GM21526 (cell line): ENCODE results near the gene CD40.

Experiments used
- ATAC-seq: cut with Tn5 transposase; IDR thresholded peaks from one replicate; pipeline ENCODE4 v1.9.1; 2021; ENCODE audit warnings: moderate library complexity; ENCODE audit not compliant: unreplicated experiment, low FRiP score

Gene CD40

DNA sequence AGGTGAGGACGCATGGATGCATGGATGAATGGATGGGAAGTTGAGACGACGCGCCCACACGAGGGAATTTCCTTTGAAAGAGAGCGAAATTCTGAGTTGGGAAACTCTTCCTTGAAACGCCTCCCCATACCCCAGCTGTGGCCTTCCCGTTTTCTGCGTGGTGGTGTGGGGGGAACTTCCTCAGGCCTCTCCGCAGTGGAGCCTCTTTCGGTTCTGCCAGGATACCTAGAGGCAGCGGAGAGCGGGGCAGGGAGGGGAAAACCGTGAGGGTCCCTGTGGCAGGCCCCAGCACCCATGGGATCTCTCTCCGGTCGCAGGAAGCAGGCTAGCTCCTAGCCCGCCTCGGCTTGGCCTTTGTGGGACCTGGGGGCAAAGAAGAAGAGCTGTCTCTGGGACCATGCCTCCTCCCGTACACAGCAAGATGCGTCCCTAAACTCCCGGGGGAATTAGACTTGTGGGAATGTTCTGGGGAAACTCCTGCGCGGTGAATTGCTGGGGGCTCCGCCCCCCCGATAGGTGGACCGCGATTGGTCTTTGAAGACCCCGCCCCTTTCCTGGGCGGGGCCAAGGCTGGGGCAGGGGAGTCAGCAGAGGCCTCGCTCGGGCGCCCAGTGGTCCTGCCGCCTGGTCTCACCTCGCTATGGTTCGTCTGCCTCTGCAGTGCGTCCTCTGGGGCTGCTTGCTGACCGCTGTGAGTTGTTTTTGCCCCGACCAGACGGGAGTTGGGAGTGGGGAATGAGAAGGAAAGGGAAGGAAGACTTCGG lies at the start of gene CD40:
Gene CD40 (plus strand): TSS at position 611 of the 764 bp plus-strand sequence. CDS start 30 bp downstream, at position 641.
- ATAC-seq = peak; percentile 68

DNA sequence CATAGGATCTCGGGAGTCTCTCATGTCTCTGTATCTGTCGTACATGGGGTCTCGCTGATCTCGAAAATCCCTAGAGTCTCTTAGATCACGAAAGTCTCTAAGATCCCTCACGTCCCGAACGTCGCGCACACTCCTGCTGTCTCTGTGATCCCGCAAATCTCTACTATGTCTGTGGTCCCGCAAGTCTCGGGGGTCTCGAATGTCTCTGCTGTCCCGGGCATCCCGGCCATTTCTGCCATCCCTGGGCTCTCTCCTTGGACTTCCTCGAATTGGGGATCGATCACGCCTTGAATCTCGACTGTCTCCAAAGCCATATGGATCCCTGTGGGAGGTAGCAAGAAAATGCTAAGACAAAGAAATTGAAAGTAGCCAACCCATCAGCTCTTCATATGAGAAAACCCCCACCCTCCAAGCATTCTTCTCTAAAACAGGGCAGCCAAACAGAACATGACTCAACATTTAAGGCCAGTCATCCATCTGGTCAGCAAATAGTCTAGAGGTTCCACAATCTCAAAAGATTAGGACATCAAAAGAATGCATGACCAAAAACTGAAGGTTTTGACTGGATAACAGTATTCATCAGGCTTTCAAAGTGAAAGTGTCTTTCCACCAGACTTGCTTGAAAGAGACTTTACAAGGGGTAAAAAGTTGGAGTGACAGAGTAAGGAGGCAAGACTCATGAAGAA lies 47.8 kb upstream of the CD40 start:
- ATAC-seq = no peak

DNA sequence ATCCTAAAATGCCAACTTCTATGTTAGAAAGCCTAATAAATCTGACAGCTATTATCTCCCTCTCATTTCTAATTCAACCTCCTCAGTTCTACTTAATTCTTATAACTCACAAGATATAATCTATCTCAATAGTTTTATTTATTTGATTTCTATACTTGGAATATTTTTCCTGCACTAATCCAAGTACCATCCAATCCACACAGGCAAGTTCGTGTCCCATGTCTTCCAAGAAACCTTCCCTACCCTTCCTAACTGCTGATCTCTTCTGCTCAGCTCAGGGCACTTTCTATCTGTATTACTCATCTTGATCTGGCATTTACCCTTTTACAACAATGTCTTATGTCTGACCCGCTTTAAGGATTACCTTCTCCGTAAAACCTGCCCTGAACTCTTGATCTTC lies 46.5 kb upstream of the CD40 start:
- no peak for ATAC-seq

DNA sequence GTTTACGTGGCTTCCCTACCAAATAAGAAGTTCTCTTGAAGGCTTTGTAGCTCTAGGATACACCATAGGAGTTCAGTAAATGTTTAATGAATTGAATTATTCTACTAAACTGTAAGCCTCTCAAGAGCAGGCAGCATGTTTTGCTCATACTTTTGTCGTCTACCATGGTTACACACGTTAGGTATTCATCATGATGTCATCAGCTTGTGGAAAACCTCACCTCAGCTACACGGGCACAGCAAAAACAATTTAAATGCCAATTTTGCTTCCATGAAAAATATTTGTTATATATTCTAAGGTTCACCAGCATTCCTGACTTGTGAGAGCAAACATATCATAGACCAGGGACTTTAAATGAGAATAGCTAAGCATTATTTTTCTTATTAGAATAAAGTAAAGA lies 45.1 kb upstream of the CD40 start:
- no peak for ATAC-seq

DNA sequence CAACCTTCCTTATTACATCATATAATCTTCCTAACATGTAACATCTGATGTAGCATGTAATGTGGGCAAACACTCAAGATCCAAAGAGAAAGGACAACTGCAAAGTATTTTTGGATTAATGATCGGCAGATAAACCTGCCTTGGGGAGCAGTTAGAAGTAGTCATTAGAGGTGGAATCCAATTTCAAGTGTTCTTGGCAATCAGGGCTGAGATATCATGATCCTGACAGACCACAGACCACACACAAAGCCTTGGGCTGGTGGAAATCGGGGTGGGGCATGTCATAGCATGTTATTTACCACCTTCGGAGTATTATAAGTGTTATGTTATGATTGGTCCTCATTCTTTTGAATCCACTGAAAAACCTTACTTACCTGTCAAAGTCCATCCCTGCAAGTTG lies 44.7 kb upstream of the CD40 start:
- no peak for ATAC-seq

DNA sequence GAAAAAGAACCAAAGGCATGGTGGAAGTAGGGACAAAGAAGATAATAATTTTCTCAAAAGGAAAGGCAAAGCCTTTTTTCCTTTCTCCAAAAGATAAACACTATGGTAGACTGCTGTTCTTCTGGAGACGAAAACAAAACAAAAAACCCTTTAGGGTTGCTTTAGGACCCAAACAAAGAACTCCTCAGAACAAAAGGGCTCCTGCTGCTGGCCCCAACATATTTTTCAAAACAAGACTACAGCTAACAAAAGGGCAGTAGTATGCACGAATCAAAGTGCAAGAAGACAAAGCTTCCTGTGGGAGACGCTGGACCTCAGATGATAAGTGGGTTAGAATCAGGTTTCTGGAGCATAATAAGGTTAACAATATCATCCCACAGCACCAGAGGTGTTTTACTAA lies 44.1 kb upstream of the CD40 start:
- no peak for ATAC-seq

DNA sequence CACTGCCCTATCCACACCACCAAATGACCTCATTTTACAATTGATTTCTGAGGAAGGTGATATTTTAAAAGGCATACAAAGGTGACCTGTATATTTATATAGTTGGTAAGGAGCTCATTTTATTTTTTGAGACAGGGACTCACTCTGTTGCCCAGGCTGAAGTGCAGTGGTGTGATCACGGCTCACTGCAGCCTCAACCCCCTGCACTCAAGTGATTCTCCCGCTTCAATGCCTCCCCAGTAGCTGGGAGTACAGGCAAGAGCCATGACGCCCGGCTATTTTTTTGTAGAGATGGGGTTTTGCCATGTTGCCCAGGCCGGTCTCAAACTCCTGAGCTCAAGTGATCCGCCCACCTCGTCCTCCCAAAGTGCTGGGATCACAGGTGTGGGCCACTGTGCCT lies 41.3 kb upstream of the CD40 start:
- ATAC-seq = no peak

DNA sequence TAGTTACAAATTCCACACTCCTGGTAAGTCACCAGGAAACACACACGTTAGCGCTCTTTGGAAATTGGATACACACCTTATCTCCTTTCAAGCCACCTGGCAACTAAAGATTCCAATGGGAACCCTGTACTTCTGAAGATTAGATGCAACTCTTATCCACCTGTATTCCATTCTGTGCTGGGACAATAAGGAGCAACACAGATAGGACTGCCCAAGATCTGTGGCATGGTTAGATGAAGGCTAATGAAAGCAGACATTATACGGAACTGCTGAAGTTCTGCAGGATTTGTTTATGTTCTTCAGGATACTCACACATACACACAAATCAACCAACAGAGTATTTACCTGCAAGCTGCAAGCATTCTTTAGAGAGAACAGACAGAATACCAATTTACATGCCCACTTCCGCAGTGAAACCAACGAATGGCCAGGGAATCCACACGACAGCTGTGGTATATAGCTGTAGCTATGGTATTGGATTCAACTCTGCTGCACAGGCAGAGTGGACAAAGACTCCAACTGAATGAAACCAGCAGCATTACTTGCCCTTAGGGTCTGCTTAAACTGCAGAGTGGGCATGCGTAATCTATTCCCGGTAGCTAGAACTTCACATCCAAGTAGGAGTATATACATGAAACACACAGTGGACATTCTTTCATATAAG lies 40.3 kb upstream of the CD40 start:
- no peak for ATAC-seq

DNA sequence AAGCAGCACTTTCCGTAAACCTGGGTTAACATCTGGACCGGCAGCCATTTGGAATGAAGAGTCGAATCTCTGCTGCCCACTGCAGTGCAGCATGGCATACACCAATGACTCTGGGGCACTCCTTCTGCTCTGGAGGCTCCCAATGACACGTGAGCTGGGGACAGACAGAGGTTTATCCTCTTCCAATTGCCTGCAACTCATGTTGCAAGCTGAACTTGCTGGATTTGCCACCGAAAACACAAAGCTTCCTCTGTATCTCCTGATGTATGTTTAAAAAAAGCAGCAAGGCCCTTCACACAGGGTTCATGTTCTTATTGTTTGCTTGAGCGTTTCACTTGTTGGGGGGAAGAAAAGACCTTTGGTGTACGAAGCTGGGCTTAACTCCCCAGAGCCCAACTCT lies 39.2 kb upstream of the CD40 start:
- no peak for ATAC-seq

DNA sequence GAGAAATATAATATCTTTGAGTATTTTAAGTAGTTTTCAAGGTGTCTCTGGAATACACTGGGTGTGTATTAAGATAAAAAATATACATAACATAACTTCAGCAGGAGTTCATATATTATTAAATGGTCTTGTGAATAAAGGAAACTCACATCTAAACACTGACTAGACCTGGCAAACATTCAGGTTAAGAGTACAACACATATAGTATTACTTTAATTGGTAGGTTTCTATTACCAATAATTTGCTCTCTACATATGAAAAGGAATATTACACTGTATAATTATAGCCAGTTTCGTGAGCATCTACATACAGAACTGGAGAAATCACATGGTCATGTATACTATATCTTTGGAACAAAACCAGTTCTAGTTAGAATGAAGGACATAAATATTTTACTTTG lies 37.0 kb upstream of the CD40 start:
- ATAC-seq = no peak

DNA sequence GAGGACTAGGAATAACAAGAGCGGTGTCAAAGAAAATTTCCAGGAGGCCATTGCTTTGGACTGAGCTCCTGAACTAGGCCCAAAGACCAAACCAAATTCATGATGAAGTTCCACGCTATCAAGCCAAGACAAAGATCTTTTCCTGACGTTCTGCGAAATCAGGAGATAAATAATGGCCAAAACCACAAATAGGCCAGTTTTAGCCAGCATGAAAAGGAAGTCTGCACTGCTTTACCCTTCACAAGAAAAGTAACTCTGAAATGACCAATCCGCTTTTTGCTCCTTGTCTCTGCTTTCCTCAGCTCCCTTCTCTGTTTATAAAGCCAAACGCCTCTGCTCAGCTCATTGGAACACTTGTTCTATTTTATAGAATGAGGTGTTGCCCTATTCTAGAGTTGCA lies 35.0 kb upstream of the CD40 start:
- ATAC-seq = no peak

DNA sequence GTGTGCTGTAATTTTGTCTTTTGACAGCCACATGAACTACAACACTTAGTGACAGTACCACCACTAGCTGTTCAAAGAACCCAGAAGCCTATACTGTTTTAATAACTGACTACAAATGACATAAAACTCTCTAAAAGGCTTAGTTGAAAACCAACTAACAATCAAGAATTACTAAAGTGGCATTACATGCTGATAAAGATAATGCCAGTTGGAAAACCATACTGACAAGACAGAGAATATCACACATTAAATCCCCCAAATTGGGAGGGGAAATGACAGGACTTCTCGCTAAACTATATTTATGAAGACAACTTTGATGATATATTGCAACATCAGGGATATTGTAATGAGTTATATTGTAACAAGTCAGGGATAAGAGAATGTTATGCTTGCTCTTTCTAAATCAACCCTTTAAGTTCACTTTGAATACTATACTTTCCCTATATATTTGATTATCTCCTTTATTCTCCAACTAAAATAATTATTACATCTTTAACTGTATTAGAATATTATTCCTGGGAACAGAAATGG lies 34.5 kb upstream of the CD40 start:
- ATAC-seq = no peak

DNA sequence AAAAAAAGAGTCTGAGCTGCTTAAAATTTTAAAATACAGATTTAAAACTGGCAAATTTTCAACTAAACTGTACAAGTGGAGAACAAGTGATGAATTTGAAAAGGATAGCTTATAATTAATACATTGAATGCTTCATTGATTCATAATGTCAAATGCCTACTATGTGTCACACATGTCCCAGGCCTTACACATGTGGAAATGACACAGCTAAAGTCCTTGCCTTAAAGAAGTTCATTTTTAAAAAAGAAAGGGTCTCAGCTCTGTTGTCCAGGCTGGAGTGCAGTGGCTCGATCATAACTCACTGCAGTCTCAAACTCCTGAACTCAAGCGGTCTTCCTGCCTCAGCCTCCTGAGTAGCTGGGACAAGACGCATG lies 33.3 kb upstream of the CD40 start:
- no peak for ATAC-seq

DNA sequence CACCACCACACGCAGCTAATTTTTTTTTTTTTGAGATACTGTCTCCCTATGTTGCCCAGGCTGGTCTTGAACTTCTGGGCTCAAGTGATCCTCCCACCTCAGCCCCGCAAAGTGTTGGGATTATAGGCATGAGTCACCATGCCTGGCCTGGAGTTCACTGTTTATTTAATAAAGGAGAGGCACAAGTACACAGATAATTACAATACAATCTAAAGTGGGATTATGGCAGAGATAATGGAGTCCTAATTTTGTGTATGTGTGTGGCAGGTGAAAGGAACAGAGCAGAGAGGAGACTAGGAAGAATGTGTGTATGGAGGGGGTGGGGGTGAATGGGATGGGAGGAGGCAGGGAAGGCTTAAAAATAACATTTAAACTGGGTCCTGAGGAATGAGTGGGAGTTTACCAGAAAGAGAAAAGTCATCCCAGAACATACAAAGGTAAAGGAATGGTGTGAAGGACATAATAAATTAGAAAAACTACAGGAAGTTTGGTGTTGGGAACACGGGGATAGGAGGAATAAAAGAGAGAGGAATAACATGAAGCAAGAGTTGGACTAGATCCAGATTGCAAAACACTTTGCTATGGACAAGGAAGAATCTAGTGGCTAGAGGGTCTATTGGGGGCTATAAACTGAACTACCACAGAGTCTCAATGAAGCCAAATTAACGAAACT lies 32.8 kb upstream of the CD40 start:
- no peak for ATAC-seq

DNA sequence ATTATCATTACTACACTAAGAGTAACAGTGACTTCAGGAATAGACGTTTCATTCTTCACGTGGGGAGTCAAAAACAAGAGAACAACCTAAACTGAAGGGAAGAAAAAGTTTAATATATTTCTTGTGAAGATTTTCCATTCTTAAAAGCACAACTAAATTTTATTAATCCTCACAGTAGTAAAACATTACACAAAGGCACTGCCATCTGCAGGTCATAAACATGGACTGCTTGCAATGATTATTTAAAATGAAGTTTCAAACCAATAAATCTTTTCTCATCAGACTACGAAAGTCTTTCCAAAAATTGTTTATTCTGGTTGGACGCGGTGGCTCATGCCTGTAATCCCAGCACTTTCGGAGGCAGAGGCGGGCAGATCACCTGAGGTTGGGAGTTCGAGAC lies 31.0 kb upstream of the CD40 start:
- ATAC-seq = no peak

DNA sequence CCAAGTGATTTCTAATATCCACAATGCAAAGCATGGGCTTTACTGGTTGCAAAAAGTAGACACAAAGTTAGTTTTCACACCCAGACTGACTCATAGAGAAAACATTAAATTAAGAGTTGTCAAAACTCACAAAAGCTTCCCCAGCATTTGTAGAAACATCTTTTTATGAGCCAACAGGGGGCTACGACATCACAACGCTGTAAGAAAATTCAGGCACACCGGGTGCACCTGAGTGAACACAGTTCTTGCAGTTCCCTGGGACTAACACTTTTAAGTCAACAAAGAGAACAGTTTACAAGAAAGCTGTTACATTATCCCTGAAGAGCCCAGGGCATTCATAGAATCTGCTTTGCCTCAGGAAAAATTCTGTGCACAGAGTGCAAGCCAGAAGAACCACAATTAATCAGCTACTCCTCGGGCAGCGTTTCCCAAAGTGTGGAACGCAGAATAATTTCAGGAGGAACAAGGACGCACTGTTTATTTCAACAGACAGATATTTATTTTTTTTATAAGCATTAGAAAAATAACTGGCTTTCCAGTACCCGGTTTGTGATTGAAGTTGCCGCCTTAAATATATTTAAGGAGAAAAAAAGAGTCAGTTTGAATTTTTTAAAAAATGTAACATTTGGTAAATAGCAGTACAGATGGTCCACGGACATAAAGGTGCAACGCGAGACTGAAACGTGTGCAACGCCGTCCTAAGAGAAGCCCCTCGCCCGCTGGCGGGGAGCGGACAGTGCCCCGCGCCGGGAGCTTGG lies 29.5 kb upstream of the CD40 start:
- no peak for ATAC-seq

DNA sequence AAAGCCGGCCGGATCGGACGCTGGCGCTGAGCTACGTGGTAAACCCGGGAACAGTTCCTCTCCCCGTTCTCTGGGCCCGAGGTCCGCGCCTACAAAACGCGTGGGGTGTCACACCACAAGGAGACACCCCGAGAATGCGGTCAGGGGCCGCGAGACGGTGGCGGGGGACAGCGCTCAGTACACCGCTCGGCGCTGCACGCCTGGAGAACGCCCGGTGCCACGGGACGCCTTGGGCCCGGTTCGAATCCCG lies 29.0 kb upstream of the CD40 start:
- peak; percentile 27 for ATAC-seq

DNA sequence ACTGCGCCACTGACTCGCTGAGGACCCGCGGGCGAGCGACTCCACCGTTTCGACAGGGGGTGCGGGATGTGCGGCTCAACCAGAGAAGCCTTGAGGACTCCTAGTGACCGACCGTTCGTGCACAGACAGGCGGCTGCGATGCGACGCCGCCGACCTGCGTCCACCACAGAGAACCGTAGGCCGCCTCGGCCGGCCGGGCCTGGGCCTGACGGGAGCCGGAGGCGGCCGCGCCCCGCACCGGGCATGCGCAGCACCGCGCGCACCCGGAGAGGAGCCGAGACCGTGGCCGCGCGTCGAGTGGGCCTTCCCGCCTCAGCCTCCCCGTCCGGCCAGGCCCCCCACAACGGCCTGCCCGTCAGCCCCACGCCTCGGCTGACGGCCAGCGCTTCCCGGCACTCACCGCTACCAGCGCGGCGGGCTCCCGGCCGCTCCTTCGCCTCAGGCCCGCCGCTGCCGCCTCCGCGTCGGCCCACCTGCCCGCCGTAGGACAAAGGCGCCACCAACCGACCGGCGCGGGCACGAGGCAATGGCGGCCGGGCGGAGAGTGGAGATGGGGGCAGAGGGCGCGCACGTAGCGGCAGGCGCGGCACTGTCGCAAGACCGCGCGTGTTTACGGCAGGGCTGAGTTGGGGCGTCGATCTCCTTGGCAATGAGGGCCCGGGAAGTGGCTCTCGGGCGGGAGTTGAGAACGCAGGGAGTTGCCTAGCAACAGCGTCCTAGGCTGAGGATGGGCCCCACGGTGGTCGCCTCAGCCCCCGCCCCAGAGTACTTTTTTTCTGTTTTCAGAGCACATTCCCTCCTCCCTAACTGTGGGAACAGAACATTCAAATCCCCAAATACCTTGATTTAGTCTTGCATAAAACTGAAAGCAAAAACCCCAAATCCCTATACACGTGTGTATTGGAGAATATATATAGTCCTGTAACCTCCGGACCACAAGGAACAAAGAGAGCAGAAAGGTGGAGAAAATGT lies 28.4 kb upstream of the CD40 start, which contains the start of gene NCOA5:
Gene NCOA5 (minus strand): TSS at position 546 of the 972 bp plus-strand sequence. CDS start 10,538 bp downstream, outside the sequence.
- ATAC-seq = peak; percentile 81
